SK-N-DZ (cell line): ENCODE measurements around the gene TTC8.
A peak's percentile ranks its signal among the peaks of the same experiment; 100 is the strongest.
"Not testable (repeated sequence)": the region's sequence is repeated elsewhere in the genome, so short reads cannot be mapped to it uniquely, and the experiment has no call there.

Source experiments
- DNase-seq: peaks from one replicate; pipeline ENCODE4 v3.0.0-alpha.2; 2015; ENCODE audit warnings: low spot score

TTC8 gene

GRCh38 chr14:88823968-88824313 is 510 bp upstream of the TTC8 start:
- no peak for DNase-seq

- DNase-seq, result no peak
Observed at GRCh38 chr14:88825078-88825458, 617 bp downstream of the TTC8 start.

- DNase-seq, result peak; percentile 56
Observed at GRCh38 chr14:88825503-88825902, 1.1 kb downstream of the TTC8 start.

- no peak for DNase-seq
Observed at GRCh38 chr14:88829188-88829587, 4.7 kb downstream of the TTC8 start.

GRCh38 chr14:88829685-88830302 is 5.3 kb downstream of the TTC8 start:
- peak; percentile 57 for DNase-seq

GRCh38 chr14:88831284-88831683 is 6.8 kb downstream of the TTC8 start:
- DNase-seq, result no peak

GRCh38 chr14:88834883-88835431 is 10.5 kb downstream of the TTC8 start:
- no peak for DNase-seq

- no peak for DNase-seq
Observed at GRCh38 chr14:88835661-88836060, 11.2 kb downstream of the TTC8 start.

GRCh38 chr14:88837495-88837894 is 13.0 kb downstream of the TTC8 start:
- DNase-seq, result no peak

- DNase-seq, result no peak
Observed at GRCh38 chr14:88838015-88838414, 13.6 kb downstream of the TTC8 start.

GRCh38 chr14:88840926-88841325 is 16.5 kb downstream of the TTC8 start:
- DNase-seq, result no peak

GRCh38 chr14:88841741-88842140 is 17.3 kb downstream of the TTC8 start:
- DNase-seq, result no peak

GRCh38 chr14:88842414-88842813 is 18.0 kb downstream of the TTC8 start:
- DNase-seq, result no peak

GRCh38 chr14:88844980-88845491 is 20.6 kb downstream of the TTC8 start:
- DNase-seq, result no peak

GRCh38 chr14:88848571-88848970 is 24.1 kb downstream of the TTC8 start:
- DNase-seq, result no peak

- DNase-seq, result no peak
Observed at GRCh38 chr14:88849716-88850115, 25.3 kb downstream of the TTC8 start.

- DNase-seq, result no peak
Observed at GRCh38 chr14:88851587-88851986, 27.1 kb downstream of the TTC8 start.

GRCh38 chr14:88852632-88853031 is 28.2 kb downstream of the TTC8 start:
- peak; percentile 77 for DNase-seq

GRCh38 chr14:88853129-88853528 is 28.7 kb downstream of the TTC8 start:
- no peak for DNase-seq

GRCh38 chr14:88856786-88857366 is 32.4 kb downstream of the TTC8 start:
- DNase-seq, result no peak

- not testable (repeated sequence) for DNase-seq
Observed at GRCh38 chr14:88857861-88858260, 33.4 kb downstream of the TTC8 start.

GRCh38 chr14:88859118-88859517 is 34.7 kb downstream of the TTC8 start:
- DNase-seq, result not testable (repeated sequence)

GRCh38 chr14:88863167-88863566 is 38.7 kb downstream of the TTC8 start:
- no peak for DNase-seq
